ENCODE results near the gene RD3L. TPM values are rescaled to one million over a fixed set of nuclear protein-coding genes. Genes with fewer than 3 reads are reported as not detected.
A peak's percentile ranks its signal among the peaks of the same experiment; 100 is the strongest.
"Not testable (repeated sequence)": the region's sequence is repeated elsewhere in the genome, so short reads cannot be mapped to it uniquely, and the experiment has no call there.

RD3L gene
- total RNA-seq, 1 experiment from 2014 or later = not detected

DNA sequence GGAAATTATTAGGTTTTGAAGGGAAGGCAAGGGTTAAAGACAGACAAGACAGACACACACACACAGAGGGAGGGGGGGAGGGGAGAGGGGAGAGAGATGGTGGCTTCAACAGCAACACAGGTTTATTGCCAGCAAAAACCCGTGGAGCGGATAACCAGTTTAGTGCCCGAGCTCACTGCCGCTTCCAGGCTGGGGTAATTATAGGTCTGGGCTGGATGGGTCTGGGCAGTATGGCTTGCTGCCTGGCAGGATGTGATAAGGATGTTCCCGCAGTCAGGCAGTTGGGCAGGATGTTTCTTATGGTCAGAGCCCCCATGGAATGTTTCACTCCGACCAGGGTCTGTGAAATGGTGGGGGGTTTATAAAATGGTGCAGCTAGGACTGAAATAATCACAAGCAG lies 18.5 kb downstream of the RD3L start:
- DNase-seq (ENCODE audit: low read depth, low spot score) (no peak), ATAC-seq (no peak)
- intact Hi-C loops (cut with micrococcal nuclease) = no loop called here
- Histone ChIP-seq H3K9me3 (ENCODE audit: control insufficient read depth in 1 of 2, insufficient read depth in 1 of 2, low read depth in 1 of 2, low read length in 2 of 2) (no peaks in the 10 kb centered on the region), H3K9ac (ENCODE audit: low read length) (no peak overlapping the region), H3K79me2 (ENCODE audit: insufficient read depth, low read length) (peaks cover 25% of the 10 kb centered on the region), H3K27ac (ENCODE audit: low read depth, low read length) (no peak overlapping the region), H3K4me3 (replicated peaks in 1 of 2; ENCODE audit: low read depth in 1 of 2, low read length in 2 of 2) (no peak overlapping the region), H2AFZ (ENCODE audit: low read depth, low read length, poor library complexity, severe bottlenecking) (peak overlapping the region; percentile 45), H3K4me2 (ENCODE audit: low read length) (no peak overlapping the region), H3K36me3 (ENCODE audit: control insufficient read depth in 1 of 2, insufficient read depth in 2 of 2, low read length in 2 of 2) (peaks cover 0 to 4% of the 10 kb centered on the region in 2 experiments; a peak in 1 of 4 replicates), H3K4me1 (ENCODE audit: control insufficient read depth in 1 of 2, insufficient read depth in 2 of 2, low read length in 2 of 2) (peaks cover 6 to 16% of the 10 kb centered on the region in 2 experiments; a peak in 3 of 4 replicates), H3K27me3 (ENCODE audit: insufficient read depth, low read length) (no peaks in the 10 kb centered on the region), H4K20me1 (ENCODE audit: insufficient read depth) (no peaks in the 10 kb centered on the region), H3K9me2 (ENCODE audit: insufficient read depth) (no peaks in the 10 kb centered on the region)
- ChIA-PET CTCF (no interaction called here), RAD21 (ENCODE audit: low non-redundant PET in 1 of 2, low total read pairs in 2 of 2, uncharacterized antibody in 2 of 2, unreplicated experiment in 2 of 2) (no interaction called here), POLR2A (no interaction called here)
- no TSS peak for BruUV-seq (replicated peaks)
- no peak for TF ChIP-seq CBX3 (IDR thresholded peaks at IDR 0.05; ENCODE audit: low read depth)
- TF ChIP-seq ZBTB33 (IDR thresholded peaks at IDR 0.05; ENCODE audit: extremely low read depth, insufficient replicate concordance, low read length) = no peak
- TF ChIP-seq JUND (IDR thresholded peaks at IDR 0.05) = no peak
- no peak for TF ChIP-seq RAD21 (IDR thresholded peaks at IDR 0.05; ENCODE audit: low read depth)
- no peak for TF ChIP-seq ZFX (IDR thresholded peaks at IDR 0.05)
- TF ChIP-seq FOSL1 (IDR thresholded peaks at IDR 0.05; ENCODE audit: low read depth) = no peak
- no peak for TF ChIP-seq MAX (IDR thresholded peaks at IDR 0.05)
- TF ChIP-seq ZNF274 (IDR thresholded peaks at IDR 0.05; ENCODE audit: low read depth, low read length) = no peak
- no peak for TF ChIP-seq SP1 (IDR thresholded peaks at IDR 0.05; ENCODE audit: low read depth)

DNA sequence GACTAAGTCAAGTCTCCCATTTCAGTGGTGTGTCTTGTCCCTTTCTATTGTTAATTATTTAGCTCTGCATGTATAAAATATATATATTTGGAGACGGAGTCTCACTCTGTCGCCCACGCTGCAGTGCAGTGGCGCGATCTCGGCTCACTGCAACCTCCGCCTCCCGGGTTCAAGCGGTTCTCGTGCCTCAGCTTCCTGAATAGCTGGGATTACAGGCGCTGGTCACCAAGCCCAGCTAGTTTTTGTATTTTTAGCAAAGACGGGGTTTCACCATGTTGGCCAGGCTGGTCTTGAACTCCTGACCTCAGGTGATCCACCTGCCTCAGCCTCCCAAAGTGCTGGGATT lies 20.5 kb downstream of the RD3L start:
- H3K27me3 ChIP-seq (ENCODE audit: insufficient read depth, low read length); BruUV-seq (replicated peaks): not testable (repeated sequence)

More for the DNA sequence above, 20.5 kb downstream of the RD3L start:
- H3K9me3 ChIP-seq (ENCODE audit: control insufficient read depth in 1 of 2, insufficient read depth in 1 of 2, low read depth in 1 of 2, low read length in 2 of 2); H3K9me2 ChIP-seq (ENCODE audit: insufficient read depth); intact Hi-C loops (cut with micrococcal nuclease); H3K27ac ChIP-seq (ENCODE audit: low read depth, low read length); DNase-seq (ENCODE audit: low read depth, low spot score); H3K9ac ChIP-seq (ENCODE audit: low read length); RAD21 ChIA-PET (ENCODE audit: low non-redundant PET in 1 of 2, low total read pairs in 2 of 2, uncharacterized antibody in 2 of 2, unreplicated experiment in 2 of 2); H4K20me1 ChIP-seq (ENCODE audit: insufficient read depth); ATAC-seq; H3K36me3 ChIP-seq (ENCODE audit: control insufficient read depth in 1 of 2, insufficient read depth in 2 of 2, low read length in 2 of 2): not testable (repeated sequence)
- Histone ChIP-seq H3K4me3 (replicated peaks in 1 of 2; ENCODE audit: low read depth in 1 of 2, low read length in 2 of 2) (peak overlapping the region; percentile 32 to 94), H3K79me2 (ENCODE audit: insufficient read depth, low read length) (peaks cover 45% of the 10 kb centered on the region), H2AFZ (ENCODE audit: low read depth, low read length, poor library complexity, severe bottlenecking) (peak overlapping the region; percentile 70), H3K4me1 (ENCODE audit: control insufficient read depth in 1 of 2, insufficient read depth in 2 of 2, low read length in 2 of 2) (peaks cover 6 to 16% of the 10 kb centered on the region in 2 experiments; a peak in 3 of 4 replicates), H3K4me2 (ENCODE audit: low read length) (peak overlapping the region; percentile 88)
- ChIA-PET POLR2A (interaction anchor here (1.2 kb wide), 1 partner anchor 12 kb away, joined by 3 read pairs; no protein-coding TSS in a partner anchor), CTCF (interaction anchor here (0.5 to 0.9 kb wide), 4 partner anchors 9 to 134 kb away, joined by 3 to 4 read pairs (median 3); no protein-coding TSS in a partner anchor)
